Type B pancreatic cell (in vitro differentiated cells): ENCODE results near the gene RAP2A. TPM values are rescaled to one million over a fixed set of nuclear protein-coding genes. Genes with fewer than 3 reads are reported as not detected.

Source experiments
- DNase-seq: peaks from one replicate; pipeline ENCODE4 v3.0.0; 2021; ENCODE audit warnings: mixed read lengths; ENCODE audit not compliant: unreplicated experiment; ENCODE audit errors: extremely low spot score
- H3K27ac Mint-ChIP-seq: 2 replicates; pipeline ENCODE4 v1.8.0; 2021; ENCODE audit warnings: mild to moderate bottlenecking, mixed read lengths
- H3K27me3 Mint-ChIP-seq: 2 replicates; pipeline ENCODE4 v1.8.0; 2021; ENCODE audit warnings: mixed read lengths
- H3K36me3 Mint-ChIP-seq: 2 replicates; pipeline ENCODE4 v1.8.0; 2021; ENCODE audit warnings: mixed read lengths
- H3K4me1 Mint-ChIP-seq: one replicate; pipeline ENCODE4 v1.8.0; 2021; ENCODE audit warnings: mixed read lengths; ENCODE audit not compliant: unreplicated experiment
- H3K4me3 Mint-ChIP-seq: 2 replicates; pipeline ENCODE4 v1.8.0; 2021; ENCODE audit warnings: mild to moderate bottlenecking, mixed read lengths
- H3K9me3 Mint-ChIP-seq: 2 replicates; pipeline ENCODE4 v1.8.0; 2021; ENCODE audit warnings: mixed read lengths
- CTCF ChIP-seq: fragments of 200-600 bp; sonication (generic); conservative IDR thresholded peaks from 2 replicates; pipeline ENCODE4 v1.5.0; 2021; ENCODE audit warnings: antibody characterized with exemption, mild to moderate bottlenecking
- total RNA-seq: library from RNA; stranded (reverse); gene quantifications from 2 replicates; pipeline ENCODE4 v1.2.1, GENCODE V29; 2021; ENCODE audit warnings: low replicate concordance

RAP2A gene
- total RNA-seq, 1 donor from 2014 or later, result 37.5 TPM

GRCh38 chr13:97502706-97503105 is 68.7 kb downstream of the RAP2A start:
- Mint-ChIP-seq H3K27ac (no peak overlapping the region), H3K27me3 (no peaks in the 10 kb centered on the region), H3K4me1 (peaks cover 8% of the 10 kb centered on the region), H3K9me3 (no peaks in the 10 kb centered on the region), H3K36me3 (no peaks in the 10 kb centered on the region), H3K4me3 (no peak overlapping the region)
- no peak for DNase-seq
- no peak for TF ChIP-seq CTCF

GRCh38 chr13:97505017-97505416 is 71.0 kb downstream of the RAP2A start:
- H3K27me3 Mint-ChIP-seq, result no peaks in the 10 kb centered on the region
- H3K9me3 Mint-ChIP-seq, result peaks cover 4% of the 10 kb centered on the region
- H3K27ac Mint-ChIP-seq, result no peak overlapping the region
- H3K36me3 Mint-ChIP-seq, result no peaks in the 10 kb centered on the region
- DNase-seq, result no peak
- no peak overlapping the region for H3K4me3 Mint-ChIP-seq
- TF ChIP-seq CTCF, result no peak
- H3K4me1 Mint-ChIP-seq, result peaks cover 8% of the 10 kb centered on the region

GRCh38 chr13:97506511-97506910 is 72.5 kb downstream of the RAP2A start:
- no peak overlapping the region for H3K27ac Mint-ChIP-seq
- H3K4me3 Mint-ChIP-seq, result no peak overlapping the region
- H3K9me3 Mint-ChIP-seq, result peaks cover 9% of the 10 kb centered on the region
- no peak for DNase-seq
- no peak for TF ChIP-seq CTCF
- H3K4me1 Mint-ChIP-seq, result peaks cover 8% of the 10 kb centered on the region
- H3K27me3 Mint-ChIP-seq, result no peaks in the 10 kb centered on the region
- H3K36me3 Mint-ChIP-seq, result no peaks in the 10 kb centered on the region

- Mint-ChIP-seq H3K27ac (no peak overlapping the region), H3K36me3 (no peaks in the 10 kb centered on the region), H3K9me3 (peaks cover 20% of the 10 kb centered on the region), H3K4me1 (no peaks in the 10 kb centered on the region), H3K4me3 (no peak overlapping the region), H3K27me3 (peaks cover 3% of the 10 kb centered on the region)
- TF ChIP-seq CTCF, result no peak
- no peak for DNase-seq
These were observed 78.8 kb downstream of the RAP2A start for GRCh38 chr13:97512732-97513131.

- Mint-ChIP-seq H3K4me1 (no peaks in the 10 kb centered on the region), H3K9me3 (peaks cover 13% of the 10 kb centered on the region), H3K27ac (no peak overlapping the region), H3K36me3 (no peaks in the 10 kb centered on the region), H3K27me3 (peaks cover 3% of the 10 kb centered on the region), H3K4me3 (no peak overlapping the region)
- no peak for TF ChIP-seq CTCF
- no peak for DNase-seq
These were observed 81.7 kb downstream of the RAP2A start for GRCh38 chr13:97515643-97516042.

- Mint-ChIP-seq H3K27ac (no peak overlapping the region), H3K36me3 (no peaks in the 10 kb centered on the region), H3K4me3 (no peak overlapping the region), H3K4me1 (no peaks in the 10 kb centered on the region), H3K9me3 (no peaks in the 10 kb centered on the region), H3K27me3 (no peaks in the 10 kb centered on the region)
- TF ChIP-seq CTCF, result no peak
- no peak for DNase-seq
These were observed 84.0 kb downstream of the RAP2A start for GRCh38 chr13:97517967-97518366.
